Left lung (tissue), 10 donors: ENCODE measurements around the gene FBXO7. TPM values are rescaled to one million over a fixed set of nuclear protein-coding genes. Genes with fewer than 3 reads are reported as not detected.

ENCODE experiments used
- ATAC-seq: fragments of 200-7000 bp; cut with Tn5 transposase; one replicate; pipeline ENCODE4 v1.9.1; 2020; ENCODE audit warnings: moderate library complexity
- DNase-seq, 4 donors: peaks; one replicate each; pipeline ENCODE4 v3.0.0-alpha.2; 2013 to 2020
- H3K27ac ChIP-seq, 2 donors: fragments of 200-600 bp; sonication (generic) in 1 of 2; one replicate each; pipeline versions ENCODE4 v1.5.0 to v1.8.0; 2020 to 2021
- H3K27me3 ChIP-seq, 2 donors: fragments of 200-600 bp; sonication (generic) in 1 of 2; one replicate each; pipeline versions ENCODE4 v1.5.0 to v1.8.0; 2020 to 2021
- H3K36me3 ChIP-seq, 2 donors: fragments of 200-600 bp; sonication (generic) in 1 of 2; one replicate each; pipeline versions ENCODE4 v1.5.0 to v1.8.0; 2020 to 2021
- H3K4me1 ChIP-seq, 2 donors: fragments of 200-600 bp; one replicate each; pipeline ENCODE4 v1.8.0; 2021
- H3K4me3 ChIP-seq, 2 donors: fragments of 200-600 bp; sonication (generic) in 1 of 2; one replicate each; pipeline versions ENCODE4 v1.5.0 to v1.8.0; 2020 to 2021; ENCODE audit warnings: mild to moderate bottlenecking in 1 of 2
- H3K9me3 ChIP-seq, 2 donors: fragments of 200-600 bp; sonication (generic) in 1 of 2; one replicate each; pipeline versions ENCODE4 v1.5.0 to v1.8.0; 2020 to 2021
- intact Hi-C, 2 donors: fragments of 100-400 bp; cut with DNase I; formaldehyde crosslinking; loops; one replicate each; pipeline versions ENCODE4 v1.11.2 to v1.14.2; 2022
- polyA plus RNA-seq, 6 donors: library from polyadenylated mRNA; unstranded; fragments of 120-200 nt; gene quantifications; one replicate each; pipeline ENCODE4 v1.2.1, GENCODE V29; 2013; ENCODE audit not compliant: insufficient read length in 6 of 6
- total RNA-seq, 2 donors: library from RNA; stranded (reverse); fragmentation: NEBNext Ultra II Directional; extraction: Animal tissue kit (Norgen Biotek cat#: 25700); gene quantifications; one replicate each; pipeline ENCODE4 v1.2.1, GENCODE V29; 2021
- TF ChIP-seq, protein P1 (sequence below), 2 donors: fragments of 200-600 bp; sonication (generic) in 1 of 2; IDR thresholded peaks; one replicate each; pipeline versions ENCODE4 v1.5.0 to v1.8.0; 2021; ENCODE audit warnings: antibody characterized with exemption in 2 of 2
- donor health status: DM: no; HTN: yes; CAD: no.
- donor health status: DM: no; HTN: no; CAD: no.

FBXO7 gene
- total and polyA plus RNA-seq, 8 donors, result 84.5 to 114 (median 106) TPM

DNA sequence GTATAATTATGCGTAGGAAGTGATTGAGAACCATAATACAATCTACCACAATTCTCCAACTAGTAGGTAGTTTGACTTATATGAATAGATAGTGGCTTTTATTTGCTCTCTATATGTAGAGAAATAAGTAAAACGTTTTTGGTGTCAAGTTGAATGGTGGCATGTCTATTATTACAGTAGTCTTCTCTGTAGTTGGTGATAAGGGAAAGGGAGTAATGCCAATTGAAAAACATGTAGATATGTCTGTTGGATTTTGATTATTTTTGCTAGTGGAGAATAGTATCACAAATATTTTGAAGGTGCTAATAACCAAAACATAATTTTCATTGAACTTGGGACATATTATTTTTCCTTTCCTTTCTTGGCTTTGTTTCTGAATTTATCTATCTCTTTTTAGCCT, 17.5 kb downstream of the FBXO7 start:
- intact Hi-C loops, result no loop called here
- H3K27ac ChIP-seq, result no peak overlapping the region
- TF ChIP-seq, protein P1, sequence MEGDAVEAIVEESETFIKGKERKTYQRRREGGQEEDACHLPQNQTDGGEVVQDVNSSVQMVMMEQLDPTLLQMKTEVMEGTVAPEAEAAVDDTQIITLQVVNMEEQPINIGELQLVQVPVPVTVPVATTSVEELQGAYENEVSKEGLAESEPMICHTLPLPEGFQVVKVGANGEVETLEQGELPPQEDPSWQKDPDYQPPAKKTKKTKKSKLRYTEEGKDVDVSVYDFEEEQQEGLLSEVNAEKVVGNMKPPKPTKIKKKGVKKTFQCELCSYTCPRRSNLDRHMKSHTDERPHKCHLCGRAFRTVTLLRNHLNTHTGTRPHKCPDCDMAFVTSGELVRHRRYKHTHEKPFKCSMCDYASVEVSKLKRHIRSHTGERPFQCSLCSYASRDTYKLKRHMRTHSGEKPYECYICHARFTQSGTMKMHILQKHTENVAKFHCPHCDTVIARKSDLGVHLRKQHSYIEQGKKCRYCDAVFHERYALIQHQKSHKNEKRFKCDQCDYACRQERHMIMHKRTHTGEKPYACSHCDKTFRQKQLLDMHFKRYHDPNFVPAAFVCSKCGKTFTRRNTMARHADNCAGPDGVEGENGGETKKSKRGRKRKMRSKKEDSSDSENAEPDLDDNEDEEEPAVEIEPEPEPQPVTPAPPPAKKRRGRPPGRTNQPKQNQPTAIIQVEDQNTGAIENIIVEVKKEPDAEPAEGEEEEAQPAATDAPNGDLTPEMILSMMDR (IDR thresholded peaks at IDR 0.05), result no peak
- DNase-seq, result no peak
- H3K9me3 ChIP-seq, result no peaks in the 10 kb centered on the region
- H3K4me1 ChIP-seq, result peaks cover 0 to 4% of the 10 kb centered on the region in 2 donors
- no peak overlapping the region for H3K4me3 ChIP-seq
- no peaks in the 10 kb centered on the region for H3K27me3 ChIP-seq
- no peak for ATAC-seq
- H3K36me3 ChIP-seq, result peaks cover 7 to 100% of the 10 kb centered on the region in 2 donors

DNA sequence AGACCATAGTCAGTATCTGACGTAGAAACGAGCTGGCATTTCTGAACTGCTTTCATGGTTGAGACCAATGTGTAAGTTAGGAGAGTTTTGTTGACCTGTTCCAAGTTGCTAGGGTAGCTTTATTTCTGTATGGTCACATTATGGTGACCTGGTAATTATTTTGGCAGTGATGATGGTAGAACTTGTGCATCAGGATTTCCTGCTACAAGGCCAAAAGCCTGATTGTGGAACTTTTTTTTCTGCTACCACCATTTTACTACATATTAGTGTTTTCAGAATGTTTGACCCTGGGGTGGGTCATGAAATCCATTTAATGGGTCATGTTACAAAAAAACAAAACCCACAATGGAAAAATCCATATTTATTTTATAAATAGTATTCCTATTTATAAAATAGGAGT, 18.9 kb downstream of the FBXO7 start:
- intact Hi-C loops, result no loop called here
- no peak for DNase-seq

DNA sequence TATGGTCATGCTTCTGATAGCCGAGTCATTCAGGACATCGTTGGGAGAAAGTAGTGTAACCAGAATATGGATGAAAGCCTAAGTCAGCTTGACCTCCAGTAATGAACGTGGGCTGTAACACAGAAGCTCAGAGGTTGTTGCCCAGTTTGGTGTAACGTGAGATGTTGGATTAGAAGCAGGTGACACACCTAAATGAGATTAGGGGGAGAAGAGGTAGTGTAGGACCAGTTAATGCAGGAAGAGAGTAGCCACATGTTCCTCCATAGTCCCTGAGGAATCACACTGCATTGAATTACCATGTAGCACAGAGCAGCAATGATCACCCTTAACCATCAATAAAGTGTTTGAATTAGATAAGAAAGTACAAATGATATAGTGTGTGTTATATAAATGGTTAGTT, 20.4 kb downstream of the FBXO7 start:
- Histone ChIP-seq H3K36me3 (peaks cover 7 to 99% of the 10 kb centered on the region in 2 donors), H3K9me3 (no peaks in the 10 kb centered on the region), H3K27ac (no peak overlapping the region), H3K4me1 (no peaks in the 10 kb centered on the region), H3K27me3 (no peaks in the 10 kb centered on the region), H3K4me3 (no peak overlapping the region)
- intact Hi-C loops, result no loop called here
- TF ChIP-seq, protein P1 (IDR thresholded peaks at IDR 0.05), result no peak
- no peak for ATAC-seq
- no peak for DNase-seq

More for the DNA sequence above, 18.9 kb downstream of the FBXO7 start:
- H3K4me3 ChIP-seq, result no peak overlapping the region
- TF ChIP-seq, protein P1 (IDR thresholded peaks at IDR 0.05), result no peak
- H3K36me3 ChIP-seq, result peaks cover 7 to 100% of the 10 kb centered on the region in 2 donors
- no peaks in the 10 kb centered on the region for H3K27me3 ChIP-seq
- no peak for ATAC-seq
- no peaks in the 10 kb centered on the region for H3K4me1 ChIP-seq
- H3K9me3 ChIP-seq, result no peaks in the 10 kb centered on the region
- H3K27ac ChIP-seq, result no peak overlapping the region

DNA sequence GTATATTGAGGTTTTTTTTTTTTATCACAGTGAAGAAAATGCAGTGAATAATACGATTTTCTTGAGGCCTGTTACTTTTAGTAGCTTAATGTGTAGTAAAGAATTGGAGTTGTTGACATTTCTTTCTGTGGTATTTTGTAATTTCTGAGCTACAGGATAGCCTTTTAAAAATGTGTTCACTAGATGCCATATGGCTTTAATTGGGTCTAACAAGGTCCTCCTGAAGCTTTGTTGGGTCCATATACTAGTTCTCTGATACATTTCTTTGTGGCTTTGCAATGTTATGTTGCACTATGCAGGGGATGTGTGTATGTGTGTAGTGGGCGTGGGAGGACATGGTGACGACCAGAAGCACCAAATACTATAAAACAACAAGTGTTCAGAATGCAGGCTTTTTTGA, 25.1 kb downstream of the FBXO7 start:
- H3K4me1 ChIP-seq, result no peaks in the 10 kb centered on the region
- DNase-seq (no peak), ATAC-seq (no peak)
- TF ChIP-seq, protein P1 (IDR thresholded peaks at IDR 0.05), result no peak
- intact Hi-C loops, result no loop called here
- no peaks in the 10 kb centered on the region for H3K27me3 ChIP-seq
- no peak overlapping the region for H3K4me3 ChIP-seq
- no peaks in the 10 kb centered on the region for H3K9me3 ChIP-seq
- H3K27ac ChIP-seq, result no peak overlapping the region
- peaks cover 0 to 55% of the 10 kb centered on the region in 2 donors for H3K36me3 ChIP-seq

DNA sequence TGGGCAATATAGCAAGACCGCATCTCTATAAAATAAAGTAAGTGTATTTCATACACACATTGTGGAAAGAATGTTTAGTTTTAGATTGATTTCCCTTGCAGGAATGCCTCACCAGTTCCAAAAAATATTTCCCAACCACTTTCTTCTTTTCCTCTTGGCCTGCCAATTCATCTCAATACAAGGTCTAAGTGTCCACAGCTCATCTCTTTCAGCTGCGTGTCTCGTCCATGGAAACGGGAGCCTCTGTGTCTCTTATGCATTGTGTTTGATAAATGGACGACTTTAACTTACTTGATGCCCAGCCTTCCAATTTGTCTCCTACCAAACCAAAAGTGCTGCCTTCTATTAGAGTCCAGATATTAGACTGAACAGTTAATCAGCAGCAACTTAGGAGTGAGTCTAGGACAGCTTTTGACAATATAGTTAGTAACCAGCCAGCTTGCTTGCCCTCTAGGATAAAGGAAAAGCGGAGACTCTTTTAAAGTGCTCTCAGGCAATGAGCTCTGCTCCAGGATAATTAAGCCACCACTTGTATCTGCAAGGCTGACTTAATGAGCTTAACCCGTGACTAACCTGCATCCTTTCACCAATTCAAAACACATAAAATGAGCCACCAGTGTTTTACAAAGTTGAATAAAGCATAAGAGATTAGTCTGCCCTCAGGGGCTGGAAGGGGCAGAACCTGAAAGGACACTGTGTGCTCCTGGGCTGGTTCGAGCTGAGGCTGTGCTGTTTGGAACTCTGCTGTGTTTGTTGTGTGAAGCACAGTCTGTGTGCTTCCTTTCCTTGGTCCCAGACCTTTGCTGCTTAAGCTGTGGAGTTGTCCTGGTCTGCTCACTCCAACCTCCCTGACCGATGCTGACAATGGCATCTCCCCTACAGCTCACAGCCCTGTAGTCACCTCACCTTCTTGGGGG, 27.5 kb downstream of the FBXO7 start:
- peak in 2 of 4 donors; percentile 32 to 39 for DNase-seq
- intact Hi-C loops, result no loop called here
- H3K4me1 ChIP-seq, result no peaks in the 10 kb centered on the region
- peaks cover 0 to 31% of the 10 kb centered on the region in 2 donors for H3K36me3 ChIP-seq
- TF ChIP-seq, protein P1 (IDR thresholded peaks at IDR 0.05), result no peak
- ATAC-seq, result no peak
- no peak overlapping the region for H3K4me3 ChIP-seq
- no peaks in the 10 kb centered on the region for H3K9me3 ChIP-seq
- H3K27me3 ChIP-seq, result no peaks in the 10 kb centered on the region
- no peak overlapping the region for H3K27ac ChIP-seq
